Measurements from ENCODE around the gene PDZD2.

- TF ChIP-seq CTCF (IDR thresholded peaks at IDR 0.05) (no peak), POLR2A (IDR thresholded peaks at IDR 0.05) (no peak)
These were observed 345.8 kb downstream of the PDZD2 start for GRCh38 chr5:31984691-31985090.
